IMR-90 (cell line): Measurements from ENCODE around the gene SPATS2L.

Experiments
- CTCF ChIP-seq: conservative IDR thresholded peaks from 2 replicates; pipeline ENCODE4 v1.5.1; 2012; ENCODE audit warnings: mild to moderate bottlenecking, low read depth, low read length, improper control_type of control experiment
- RAD21 ChIP-seq: IDR thresholded peaks from 2 replicates; pipeline ENCODE4 v1.6.1; 2012; ENCODE audit warnings: low read length, improper control_type of control experiment
- RCOR1 ChIP-seq: IDR thresholded peaks from 2 replicates; pipeline ENCODE4 v1.6.1; 2012; ENCODE audit warnings: mild to moderate bottlenecking, low read length, improper control_type of control experiment; ENCODE audit not compliant: insufficient replicate concordance

DNA sequence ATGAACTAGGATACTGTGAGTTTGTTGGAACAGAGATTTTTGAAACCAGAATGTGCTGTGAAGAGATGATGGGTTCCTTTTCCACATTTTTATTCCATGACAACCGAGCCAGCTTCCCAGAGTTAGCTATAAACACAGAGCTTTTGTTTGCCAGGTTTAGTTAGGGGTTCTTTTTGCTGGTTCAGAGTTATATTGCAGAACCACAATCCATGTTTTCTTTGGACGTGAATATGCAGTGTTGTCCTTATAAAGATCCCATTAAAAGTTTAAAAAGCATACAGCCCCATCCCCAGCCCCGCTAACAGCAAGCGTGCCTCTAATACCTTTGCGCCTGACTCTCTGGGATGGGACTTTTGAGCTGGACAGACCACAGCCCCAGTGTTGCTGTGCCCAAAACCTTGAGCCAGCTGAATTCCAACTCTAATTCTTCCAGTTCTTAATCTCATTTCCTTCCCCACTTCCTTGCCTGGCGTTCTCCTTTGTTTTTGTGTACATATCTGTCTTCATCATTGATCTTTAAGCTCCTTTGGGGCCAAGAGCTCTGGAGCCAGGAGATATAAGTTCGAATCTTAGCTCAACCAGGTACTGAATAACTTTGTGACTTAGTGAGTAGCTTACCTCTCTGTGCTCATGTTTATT, 72.3 kb downstream of the SPATS2L start:
- TF ChIP-seq RCOR1 (no peak), RAD21 (no peak), CTCF (no peak)
